Loucy (cell line): Measurements from ENCODE around the gene GALNT18.

Source experiments
- CTCF ChIP-seq: fragments of 200-600 bp; sonication (generic); conservative IDR thresholded peaks from 2 replicates; pipeline ENCODE4 v1.5.1; 2014; ENCODE audit warnings: mild to moderate bottlenecking, antibody characterized with exemption, low read length
- EZH2phosphoT487 ChIP-seq: fragments of 200-600 bp; IDR thresholded peaks from 2 replicates; pipeline ENCODE4 v1.6.1; 2018; ENCODE audit warnings: antibody characterized with exemption, mild to moderate bottlenecking, moderate library complexity, borderline replicate concordance

GRCh38 chr11:11366793-11367192 lies 255.0 kb downstream of the GALNT18 start:
- no peak for TF ChIP-seq CTCF
- TF ChIP-seq EZH2phosphoT487: no peak
